Endothelial cell (in vitro differentiated cells): ENCODE measurements around the gene NEIL1. TPM values are rescaled to one million over a fixed set of nuclear protein-coding genes. Genes with fewer than 3 reads are reported as not detected.
"Not testable (repeated sequence)": the region's sequence is repeated elsewhere in the genome, so short reads cannot be mapped to it uniquely, and the experiment has no call there.

Source experiments
- DNase-seq: peaks from one replicate; pipeline ENCODE4 v3.0.0; 2021; ENCODE audit warnings: low spot score
- H3K27ac Mint-ChIP-seq: one replicate; pipeline ENCODE4 v1.8.0; 2021; ENCODE audit warnings: mixed read lengths, inconsistent platforms; ENCODE audit not compliant: unreplicated experiment
- H3K27me3 Mint-ChIP-seq: one replicate; pipeline ENCODE4 v1.8.0; 2021; ENCODE audit warnings: mild to moderate bottlenecking, moderate library complexity, mixed read lengths, inconsistent platforms; ENCODE audit not compliant: unreplicated experiment
- H3K36me3 Mint-ChIP-seq: one replicate; pipeline ENCODE4 v1.8.0; 2021; ENCODE audit warnings: mild to moderate bottlenecking, low read depth, mixed read lengths, inconsistent platforms; ENCODE audit not compliant: unreplicated experiment
- H3K4me1 Mint-ChIP-seq: one replicate; pipeline ENCODE4 v1.8.0; 2021; ENCODE audit warnings: mild to moderate bottlenecking, mixed read lengths, inconsistent platforms; ENCODE audit not compliant: unreplicated experiment
- H3K4me3 Mint-ChIP-seq: one replicate; pipeline ENCODE4 v1.8.0; 2021; ENCODE audit warnings: mild to moderate bottlenecking, mixed read lengths, inconsistent platforms; ENCODE audit not compliant: unreplicated experiment
- H3K9me3 Mint-ChIP-seq: one replicate; pipeline ENCODE4 v1.8.0; 2021; ENCODE audit warnings: mixed read lengths, inconsistent platforms; ENCODE audit not compliant: unreplicated experiment
- total RNA-seq: library from RNA; stranded (reverse); fragmentation: NEBNext Ultra II Directional; extraction: Animal tissue kit (Norgen Biotek cat#: 25700); gene quantifications from one replicate; pipeline ENCODE4 v1.2.1, GENCODE V29; 2021; ENCODE audit not compliant: unreplicated experiment
- TF ChIP-seq, protein P1 (sequence below): fragments of 200-600 bp; sonication (generic); IDR thresholded peaks from one replicate; pipeline ENCODE4 v1.5.0; 2021; ENCODE audit warnings: antibody characterized with exemption; ENCODE audit not compliant: unreplicated experiment

NEIL1 gene
- total RNA-seq, 1 donor from 2014 or later = 149 TPM

DNA sequence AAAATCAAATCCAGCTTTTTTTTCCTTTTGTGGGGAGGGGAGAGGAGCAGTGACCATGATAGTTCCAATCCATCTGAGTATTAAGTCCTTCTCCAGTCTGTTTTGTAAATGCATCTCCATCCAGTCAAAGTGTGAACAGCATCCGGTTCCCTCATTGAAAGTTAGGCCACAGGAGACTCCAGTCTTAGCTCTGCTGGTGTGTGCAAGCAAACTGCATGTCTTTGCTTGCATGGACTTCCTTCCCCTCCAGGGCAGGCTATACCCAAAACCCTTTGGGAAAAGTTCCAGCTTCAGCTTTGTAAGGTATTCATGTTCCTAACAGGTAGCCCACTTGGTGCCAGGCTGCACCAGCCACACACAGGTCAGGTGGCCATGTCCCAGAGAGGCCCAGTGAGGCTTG lies 24.6 kb downstream of the NEIL1 start:
- peaks cover 64% of the 10 kb centered on the region for H3K4me1 Mint-ChIP-seq
- TF ChIP-seq, protein P1, sequence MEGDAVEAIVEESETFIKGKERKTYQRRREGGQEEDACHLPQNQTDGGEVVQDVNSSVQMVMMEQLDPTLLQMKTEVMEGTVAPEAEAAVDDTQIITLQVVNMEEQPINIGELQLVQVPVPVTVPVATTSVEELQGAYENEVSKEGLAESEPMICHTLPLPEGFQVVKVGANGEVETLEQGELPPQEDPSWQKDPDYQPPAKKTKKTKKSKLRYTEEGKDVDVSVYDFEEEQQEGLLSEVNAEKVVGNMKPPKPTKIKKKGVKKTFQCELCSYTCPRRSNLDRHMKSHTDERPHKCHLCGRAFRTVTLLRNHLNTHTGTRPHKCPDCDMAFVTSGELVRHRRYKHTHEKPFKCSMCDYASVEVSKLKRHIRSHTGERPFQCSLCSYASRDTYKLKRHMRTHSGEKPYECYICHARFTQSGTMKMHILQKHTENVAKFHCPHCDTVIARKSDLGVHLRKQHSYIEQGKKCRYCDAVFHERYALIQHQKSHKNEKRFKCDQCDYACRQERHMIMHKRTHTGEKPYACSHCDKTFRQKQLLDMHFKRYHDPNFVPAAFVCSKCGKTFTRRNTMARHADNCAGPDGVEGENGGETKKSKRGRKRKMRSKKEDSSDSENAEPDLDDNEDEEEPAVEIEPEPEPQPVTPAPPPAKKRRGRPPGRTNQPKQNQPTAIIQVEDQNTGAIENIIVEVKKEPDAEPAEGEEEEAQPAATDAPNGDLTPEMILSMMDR = no peak
- H3K27ac Mint-ChIP-seq = peak overlapping the region; percentile 13
- H3K36me3 Mint-ChIP-seq = peaks cover 33% of the 10 kb centered on the region
- no peak for DNase-seq
- no peak overlapping the region for H3K4me3 Mint-ChIP-seq
- H3K9me3 Mint-ChIP-seq = no peaks in the 10 kb centered on the region
- H3K27me3 Mint-ChIP-seq = peaks cover 10% of the 10 kb centered on the region

DNA sequence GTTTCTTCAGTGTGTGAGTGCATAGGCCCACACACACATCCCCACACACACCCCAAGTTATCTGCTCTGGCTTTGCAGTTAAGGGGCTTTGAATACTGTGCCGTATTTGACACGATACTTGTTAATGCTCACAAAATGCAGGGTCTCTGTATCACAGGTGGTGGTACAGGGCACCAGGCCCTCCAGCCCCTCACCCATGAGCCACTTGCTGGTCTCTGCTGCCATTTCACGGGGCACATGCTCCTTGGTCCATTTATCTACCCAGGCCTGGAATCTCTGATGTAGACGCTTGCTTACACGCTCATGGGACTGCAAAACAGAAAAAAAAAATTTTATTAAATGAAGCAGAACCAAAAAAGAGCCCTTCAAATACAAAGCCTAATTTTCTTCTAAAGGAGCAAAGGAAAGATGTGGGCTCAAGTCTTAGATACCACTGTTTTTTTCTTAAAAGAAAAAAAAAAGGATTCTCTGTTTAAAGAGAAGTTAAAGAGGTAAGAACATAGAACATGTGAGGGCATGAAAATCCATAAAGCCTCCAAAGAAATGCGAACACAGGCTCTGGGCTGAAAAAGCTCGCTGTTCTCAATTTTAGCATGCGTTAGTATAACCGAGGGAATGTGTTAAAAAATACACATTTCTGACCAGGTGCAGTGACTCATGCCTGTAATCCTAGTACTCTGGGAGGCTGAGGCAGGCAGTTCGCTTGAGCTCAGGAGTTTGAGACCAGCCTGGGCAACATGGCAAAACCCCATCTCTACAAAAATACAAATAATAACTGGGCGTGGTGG lies 25.3 kb downstream of the NEIL1 start:
- TF ChIP-seq, protein P1 = no peak
- peaks cover 34% of the 10 kb centered on the region for H3K36me3 Mint-ChIP-seq
- H3K4me3 Mint-ChIP-seq = no peak overlapping the region
- H3K9me3 Mint-ChIP-seq = no peaks in the 10 kb centered on the region
- DNase-seq = no peak
- H3K27ac Mint-ChIP-seq = peak overlapping the region; percentile 13
- H3K4me1 Mint-ChIP-seq = peaks cover 61% of the 10 kb centered on the region
- peaks cover 10% of the 10 kb centered on the region for H3K27me3 Mint-ChIP-seq

DNA sequence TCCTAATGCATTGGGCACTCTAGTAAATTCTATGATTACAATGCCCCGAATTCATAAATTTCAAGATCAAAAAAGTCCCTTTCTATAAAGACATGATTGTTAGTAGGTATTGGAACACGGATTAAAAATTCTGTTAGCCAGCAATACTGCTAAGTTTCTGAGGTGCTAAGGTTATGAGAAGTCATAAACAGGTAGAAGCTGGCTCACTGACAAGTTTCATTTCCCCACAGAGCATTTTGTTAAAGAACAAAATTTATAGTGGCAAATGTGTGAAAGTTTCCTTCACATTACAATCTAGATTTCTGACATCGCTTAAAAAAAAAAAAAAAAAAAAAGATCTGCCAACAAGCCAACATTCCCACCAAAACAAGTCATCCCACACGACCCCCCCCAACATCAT lies 33.9 kb downstream of the NEIL1 start:
- TF ChIP-seq, protein P1 = no peak
- DNase-seq = no peak
- no peaks in the 10 kb centered on the region for H3K9me3 Mint-ChIP-seq
- peaks cover 17% of the 10 kb centered on the region for H3K4me1 Mint-ChIP-seq
- peaks cover 1% of the 10 kb centered on the region for H3K27me3 Mint-ChIP-seq
- peaks cover 19% of the 10 kb centered on the region for H3K36me3 Mint-ChIP-seq
- H3K4me3 Mint-ChIP-seq = peak overlapping the region; percentile 70
- H3K27ac Mint-ChIP-seq = no peak overlapping the region

DNA sequence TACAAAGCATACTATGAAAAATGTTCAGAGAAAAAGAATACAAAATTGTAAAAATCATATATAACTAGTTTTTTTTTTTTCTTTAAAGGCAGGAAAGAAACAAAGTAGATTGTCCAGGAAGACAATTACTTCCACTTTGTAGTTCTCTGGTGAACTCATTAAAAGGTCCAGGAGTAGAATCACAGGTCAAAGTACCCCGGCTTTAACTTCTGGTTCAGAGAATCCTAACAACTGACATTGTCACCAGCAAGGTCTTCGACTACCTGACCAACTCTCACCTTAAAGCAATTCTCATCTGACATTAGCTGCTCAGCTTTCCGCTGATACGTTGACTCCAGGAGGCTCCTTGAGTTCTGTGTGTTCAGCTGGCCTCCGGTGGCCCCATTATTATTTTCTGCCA lies 37.1 kb downstream of the NEIL1 start:
- not testable (repeated sequence) for H3K9me3 Mint-ChIP-seq, H3K4me3 Mint-ChIP-seq, H3K4me1 Mint-ChIP-seq, DNase-seq, H3K27ac Mint-ChIP-seq, H3K27me3 Mint-ChIP-seq
- peaks cover 24% of the 10 kb centered on the region for H3K36me3 Mint-ChIP-seq

DNA sequence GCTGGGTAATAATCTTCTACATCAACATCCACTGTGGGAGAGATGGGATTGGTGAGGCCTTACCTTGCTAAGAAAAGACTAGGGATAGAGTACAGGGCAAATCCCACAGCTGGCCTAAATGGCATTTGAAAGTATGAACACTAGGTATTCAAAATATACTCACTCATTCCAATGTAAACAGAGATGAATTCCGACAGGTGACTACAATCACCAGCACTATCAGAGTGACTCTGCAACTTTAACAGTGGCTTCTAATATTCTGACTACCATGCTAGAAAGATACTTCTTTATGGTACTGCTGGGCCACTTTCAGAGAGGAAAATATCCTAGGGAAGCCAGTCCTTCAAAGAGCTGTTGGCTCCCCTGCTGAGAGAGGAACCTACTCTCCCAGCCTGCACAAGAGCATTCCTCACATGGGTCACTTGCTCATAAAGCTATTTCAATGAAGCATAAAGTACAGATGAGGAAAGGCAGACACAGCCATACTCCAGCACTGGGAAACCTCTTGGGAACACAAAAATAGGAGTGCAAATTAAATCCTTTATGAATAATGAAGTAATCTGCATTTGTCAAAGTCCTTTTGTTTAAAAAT lies 43.0 kb downstream of the NEIL1 start:
- TF ChIP-seq, protein P1 = no peak
- H3K27me3 Mint-ChIP-seq = no peaks in the 10 kb centered on the region
- H3K4me1 Mint-ChIP-seq = no peaks in the 10 kb centered on the region
- H3K4me3 Mint-ChIP-seq = no peak overlapping the region
- H3K36me3 Mint-ChIP-seq = peaks cover 42% of the 10 kb centered on the region
- no peak for DNase-seq
- no peak overlapping the region for H3K27ac Mint-ChIP-seq
- no peaks in the 10 kb centered on the region for H3K9me3 Mint-ChIP-seq
